CD4-positive, alpha-beta T cell treated with Interleukin-21 for 1 hour (primary cell): ENCODE data around the gene ZNF112.
"Not testable (repeated sequence)": the region's sequence is repeated elsewhere in the genome, so short reads cannot be mapped to it uniquely, and the experiment has no call there.

ENCODE experiments used
- DNase-seq: peaks from one replicate; pipeline ENCODE4 v3.0.0-alpha.2; 2020

ZNF112 gene

DNA sequence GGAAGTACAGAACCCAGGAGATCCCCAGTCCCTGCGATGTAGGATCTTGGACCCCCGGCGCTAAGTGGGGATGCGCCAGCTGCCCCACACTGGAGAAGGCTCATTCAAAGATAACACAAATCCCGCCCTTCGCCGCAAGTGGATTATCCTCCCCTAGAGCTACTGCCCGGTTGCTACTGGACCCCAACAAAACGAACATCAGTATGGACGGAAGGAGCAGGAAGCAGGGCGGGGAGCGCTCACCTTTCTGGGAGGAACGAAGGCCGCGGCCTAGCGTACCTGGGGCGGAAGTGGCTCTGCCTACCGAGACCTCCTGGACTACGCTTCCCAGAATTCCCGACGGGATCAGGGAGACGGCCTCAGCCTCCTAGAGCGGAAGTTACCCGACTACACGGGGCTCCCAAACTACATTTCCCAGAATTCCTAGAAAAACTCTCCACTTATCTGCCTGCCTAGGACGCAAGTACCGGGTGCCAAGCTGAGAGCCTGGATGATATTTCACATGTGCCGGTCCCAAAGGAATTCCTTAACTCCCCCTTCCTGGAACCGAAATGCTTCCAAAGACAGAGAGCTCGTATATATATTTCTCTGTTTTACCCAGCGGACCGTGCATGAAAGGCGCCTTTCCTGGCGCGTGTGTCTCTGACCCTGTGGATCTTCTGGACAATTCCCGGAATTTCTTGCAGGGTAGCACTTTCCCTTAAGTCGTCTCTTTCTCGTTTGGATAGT, at the start of gene ZNF112:
ZNF112 (minus strand) TSS at position 298 of the 729 bp plus-strand sequence. CDS start 16,141 bp downstream, outside the sequence.
- DNase-seq, result peak; percentile 1

DNA sequence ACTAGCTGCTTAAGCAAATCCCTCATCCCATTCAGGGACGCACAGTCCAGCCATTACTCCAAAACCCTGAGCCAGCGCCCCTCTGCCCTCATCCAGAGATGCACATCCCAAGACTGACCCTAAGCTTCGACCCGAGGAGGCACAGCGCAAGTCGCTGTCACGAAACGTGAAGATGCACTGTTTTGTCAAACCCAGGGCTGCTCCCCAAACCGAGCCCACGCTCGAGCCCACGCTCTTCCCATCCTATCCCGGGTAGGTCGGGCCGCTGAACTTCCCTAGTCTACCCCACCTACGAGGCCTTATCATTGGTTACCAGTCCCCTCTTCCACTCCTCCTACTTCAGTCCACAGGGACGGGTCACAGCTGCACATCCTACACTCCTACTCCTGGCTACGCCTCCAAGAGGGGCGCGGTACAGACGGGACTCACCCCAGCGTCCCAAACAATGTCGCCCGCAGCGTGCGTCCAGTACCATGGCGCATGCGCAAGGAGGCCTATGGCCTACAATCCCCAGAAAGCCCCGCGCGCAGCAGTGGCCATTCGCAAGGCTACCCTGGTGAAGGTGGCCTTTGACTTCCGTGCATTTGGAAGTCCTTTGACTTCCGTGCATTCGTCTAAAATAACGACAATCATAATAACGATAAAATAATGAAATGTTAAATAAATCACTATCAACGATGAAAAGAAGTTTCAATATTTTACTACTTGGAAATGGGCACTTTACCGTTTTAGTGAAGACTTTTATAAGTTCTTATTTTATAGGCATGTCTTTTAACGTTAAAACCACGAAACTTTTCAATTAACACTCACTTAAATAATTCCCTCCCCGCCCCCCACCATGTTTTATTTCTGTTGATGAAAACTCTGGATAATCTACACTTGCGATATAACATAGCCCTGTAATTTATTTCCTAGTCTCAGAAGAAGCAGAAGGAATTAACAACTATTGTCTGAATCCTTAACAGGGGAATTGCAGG, 44.9 kb upstream of the ZNF112 start, which contains the start of gene ZNF285:
ZNF285 (minus strand) TSS at position 470 of the 977 bp plus-strand sequence. CDS start 4,395 bp downstream, outside the sequence.
- DNase-seq, result peak; percentile 81

DNA sequence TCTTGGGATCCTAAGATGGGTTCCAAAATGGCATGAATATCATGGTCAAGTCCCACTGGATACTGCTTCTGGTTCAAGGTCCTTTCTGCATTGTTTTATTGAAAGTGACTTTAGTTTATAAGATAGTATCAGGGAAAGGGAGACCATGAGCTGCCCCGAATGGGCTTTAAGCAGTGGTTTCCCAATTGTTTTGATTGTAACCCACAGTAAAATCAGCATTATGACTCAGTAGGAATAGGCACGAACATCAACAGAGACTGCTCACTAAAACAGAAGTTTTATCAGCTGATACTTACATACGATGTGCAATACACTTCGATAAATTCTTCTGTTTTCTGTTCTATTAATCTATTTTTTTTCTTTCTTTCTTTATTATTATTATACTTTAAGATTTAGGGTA, 32.8 kb upstream of the ZNF112 start:
- not testable (repeated sequence) for DNase-seq

DNA sequence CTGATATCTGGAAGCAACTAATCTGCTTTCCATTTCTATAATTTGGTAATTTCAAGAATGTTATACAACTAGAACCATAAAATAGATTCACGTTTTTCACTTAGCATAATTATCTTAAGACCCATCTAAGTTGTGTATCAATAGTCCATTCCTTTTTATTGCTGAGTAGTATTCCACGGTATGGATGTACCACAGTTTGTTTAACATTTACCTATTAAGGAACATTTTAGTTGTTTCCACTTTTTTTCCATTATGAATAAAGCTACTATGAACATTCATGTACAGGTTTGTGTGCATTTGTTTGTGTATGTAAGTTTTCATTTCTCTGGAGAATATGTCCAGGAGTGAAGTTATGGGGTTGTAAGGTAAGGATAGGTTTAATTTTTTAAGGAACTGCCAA, 18.3 kb upstream of the ZNF112 start:
- no peak for DNase-seq

DNA sequence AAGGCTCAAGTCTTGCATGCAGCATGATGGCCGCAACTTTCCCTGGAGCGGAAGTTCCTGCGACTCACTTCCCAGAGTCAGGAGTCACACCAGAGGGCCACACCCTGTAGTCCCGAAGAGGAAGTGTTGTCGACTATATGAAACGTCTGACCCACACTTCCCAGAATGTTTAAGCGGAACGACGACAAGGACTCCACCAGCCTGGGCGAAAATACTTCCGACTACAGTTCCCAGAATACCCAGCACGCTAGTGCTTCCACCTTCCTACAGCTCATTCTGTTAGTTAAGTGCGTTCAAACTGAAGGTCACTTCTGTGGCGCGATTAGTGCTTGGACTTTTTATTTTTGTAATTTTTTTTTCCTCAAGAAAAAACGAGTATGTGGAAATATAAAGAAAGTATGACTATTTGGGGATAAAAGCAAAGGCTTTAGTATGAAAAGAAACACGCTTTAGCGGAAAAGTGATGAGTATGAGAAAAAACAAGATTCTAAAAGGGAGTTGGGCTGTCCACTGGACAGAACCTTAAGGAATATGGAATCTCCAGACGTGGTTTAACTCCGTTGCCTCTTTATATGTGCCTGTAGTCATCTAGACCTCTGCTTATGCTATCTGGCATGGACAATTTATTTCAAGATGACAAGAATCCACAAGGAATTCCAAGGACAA, 15.5 kb upstream of the ZNF112 start:
- no peak for DNase-seq

DNA sequence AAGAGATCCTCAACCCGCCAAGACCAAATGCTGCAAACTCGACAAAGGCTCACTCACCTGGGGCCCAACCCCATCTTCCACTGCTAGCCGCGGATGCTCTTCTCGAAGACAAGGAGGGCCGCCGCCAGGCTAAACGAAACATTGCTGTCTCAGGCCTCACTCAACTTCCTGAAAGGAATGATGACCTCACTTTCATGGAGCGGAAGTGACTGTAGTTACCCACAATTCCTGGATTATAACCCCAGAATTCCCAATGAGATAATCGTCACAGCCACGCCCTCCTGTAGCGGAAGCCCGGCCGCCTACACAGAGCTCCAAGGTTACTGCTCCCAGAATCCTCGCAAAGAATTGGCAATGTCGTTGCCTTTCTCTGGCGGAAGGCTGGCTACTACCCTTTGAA, 10.5 kb upstream of the ZNF112 start:
- DNase-seq, result no peak

GRCh38 chr19:44346556-44346955, 9.9 kb downstream of the ZNF112 start:
- no peak for DNase-seq

- DNase-seq, result no peak
These were observed 10.5 kb downstream of the ZNF112 start for GRCh38 chr19:44345959-44346358.

DNA sequence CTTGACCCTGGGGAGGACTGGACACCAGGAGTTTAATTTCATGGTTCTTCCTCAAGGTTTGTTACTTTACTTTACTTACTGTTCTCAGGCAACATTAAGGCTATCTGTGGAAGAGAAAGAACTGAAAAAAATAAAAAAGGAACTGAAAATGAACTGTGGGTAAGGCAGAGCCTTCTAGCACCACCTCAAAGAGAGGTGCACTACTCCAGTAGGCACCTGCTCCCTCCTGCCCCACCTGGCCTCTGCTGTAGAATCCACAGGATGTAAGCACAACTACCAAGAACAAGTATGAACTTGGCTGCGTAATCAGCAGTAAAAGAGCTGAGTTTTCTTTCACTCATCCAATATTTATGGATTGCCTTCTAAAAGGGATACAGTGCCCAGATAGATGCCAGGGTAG, 12.2 kb downstream of the ZNF112 start:
- no peak for DNase-seq

DNA sequence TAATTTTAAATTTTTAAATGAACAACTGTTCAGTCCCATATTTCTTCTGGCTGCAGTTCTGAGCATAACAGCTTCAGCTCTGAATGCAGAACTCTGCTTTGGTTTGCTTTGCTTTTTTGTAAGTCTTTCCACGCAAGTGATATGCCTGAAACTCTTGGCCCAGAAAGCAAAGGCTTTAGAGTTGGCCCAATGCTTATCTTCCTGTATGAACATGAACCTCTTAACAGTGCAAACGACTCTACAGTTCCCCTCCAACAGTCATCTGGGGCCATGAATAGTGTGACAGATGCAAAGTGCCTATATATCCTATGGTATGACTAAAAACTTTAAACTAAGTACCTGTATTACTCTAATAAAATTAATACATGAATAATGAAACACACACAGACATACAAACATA, 14.7 kb downstream of the ZNF112 start:
- no peak for DNase-seq

GRCh38 chr19:44334639-44335038, 21.8 kb downstream of the ZNF112 start:
- DNase-seq, result not testable (repeated sequence)

DNA sequence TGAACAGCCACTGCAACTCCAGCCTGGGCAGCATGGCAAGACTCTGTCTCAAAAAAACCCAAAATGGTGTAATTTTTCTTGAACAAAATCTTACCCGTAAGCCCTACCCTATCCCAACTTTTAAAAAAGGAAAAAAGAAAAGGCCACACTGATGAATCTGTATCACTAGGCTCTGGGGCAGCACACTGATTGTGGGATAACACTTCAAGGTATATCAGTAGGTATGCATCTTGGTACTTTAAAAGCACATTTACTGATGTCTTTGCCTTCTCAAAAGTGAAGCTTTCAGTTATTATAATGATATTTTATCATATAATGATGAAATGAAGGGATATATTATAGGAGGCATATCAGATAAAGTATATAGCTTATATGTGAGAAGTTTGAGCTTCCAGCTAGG, 24.3 kb downstream of the ZNF112 start:
- DNase-seq, result no peak

GRCh38 chr19:44315883-44316282, 40.6 kb downstream of the ZNF112 start:
- no peak for DNase-seq

GRCh38 chr19:44313231-44313630, 43.2 kb downstream of the ZNF112 start:
- no peak for DNase-seq

- DNase-seq, result no peak
These were observed 48.5 kb downstream of the ZNF112 start for GRCh38 chr19:44308011-44308410.

DNA sequence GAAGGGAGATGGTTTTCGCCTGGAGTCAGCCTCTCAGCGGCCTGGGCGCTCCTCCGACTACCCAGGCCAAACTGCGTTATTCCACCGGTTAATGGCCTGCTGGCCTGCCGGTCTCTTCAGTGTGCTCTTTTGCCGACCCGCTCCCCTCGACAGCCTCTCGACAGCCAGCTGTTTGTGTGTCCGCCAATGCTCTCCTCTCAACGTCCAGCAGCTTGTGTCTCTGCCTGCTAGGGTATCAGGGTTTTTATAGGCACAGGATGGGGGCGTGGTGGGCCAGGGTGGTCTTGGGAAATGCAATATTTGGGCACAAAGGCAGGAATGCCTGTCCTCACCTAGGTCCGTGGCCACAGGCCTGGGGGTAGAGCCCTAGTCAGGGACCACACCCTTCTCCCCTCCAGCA, 50.2 kb downstream of the ZNF112 start:
- no peak for DNase-seq

DNA sequence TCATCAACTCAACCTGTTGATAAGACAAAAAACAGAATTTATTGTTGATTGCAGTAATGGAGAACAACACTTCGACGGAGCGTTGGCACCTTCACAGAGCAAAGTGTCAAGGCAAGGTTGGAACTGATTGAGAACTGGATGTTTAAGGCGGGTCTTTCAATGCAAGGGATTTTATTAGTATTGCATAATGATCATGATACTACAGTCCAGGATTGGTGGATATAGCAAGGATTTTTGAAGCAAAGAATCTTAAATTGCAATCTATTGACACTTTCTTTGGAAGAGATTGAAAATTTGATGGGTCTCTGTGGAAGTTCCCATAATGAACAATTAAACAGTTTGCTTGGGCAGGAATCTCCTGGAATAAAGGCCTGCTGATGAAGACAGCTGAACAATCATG, 51.0 kb downstream of the ZNF112 start:
- DNase-seq, result no peak

DNA sequence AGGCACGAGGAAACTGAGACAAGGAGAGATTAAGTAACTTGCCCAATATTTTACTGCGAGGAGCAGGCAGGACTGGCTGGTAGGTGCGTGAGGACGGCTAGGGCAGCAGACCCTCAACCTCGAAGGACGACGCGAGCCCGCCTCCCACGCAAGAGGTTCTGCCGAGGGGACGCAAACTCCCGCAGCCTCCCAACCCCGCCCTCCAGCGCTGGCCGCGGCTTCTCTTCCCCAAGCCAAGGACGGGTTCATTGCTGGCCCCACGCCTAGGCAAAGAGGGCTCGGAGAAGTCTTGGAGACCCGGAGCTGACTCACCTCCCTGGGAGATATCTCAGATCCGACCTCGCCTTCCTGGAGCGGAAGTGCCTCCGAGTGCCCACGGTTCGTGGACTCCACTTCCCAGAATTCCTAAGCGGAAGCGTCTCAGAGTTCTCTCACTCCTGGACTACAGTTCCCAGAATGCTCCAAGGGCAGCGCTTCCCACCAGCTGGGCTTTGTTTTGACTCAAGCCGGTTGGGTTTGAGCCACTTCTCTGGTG, 51.8 kb downstream of the ZNF112 start, which contains the start of gene ZNF235:
ZNF235 (minus strand) TSS at position 367 of the 535 bp plus-strand sequence. CDS start 1,621 bp downstream, outside the sequence.
- DNase-seq, result peak; percentile 83

GRCh38 chr19:44303976-44304568, 52.4 kb downstream of the ZNF112 start:
- no peak for DNase-seq

DNA sequence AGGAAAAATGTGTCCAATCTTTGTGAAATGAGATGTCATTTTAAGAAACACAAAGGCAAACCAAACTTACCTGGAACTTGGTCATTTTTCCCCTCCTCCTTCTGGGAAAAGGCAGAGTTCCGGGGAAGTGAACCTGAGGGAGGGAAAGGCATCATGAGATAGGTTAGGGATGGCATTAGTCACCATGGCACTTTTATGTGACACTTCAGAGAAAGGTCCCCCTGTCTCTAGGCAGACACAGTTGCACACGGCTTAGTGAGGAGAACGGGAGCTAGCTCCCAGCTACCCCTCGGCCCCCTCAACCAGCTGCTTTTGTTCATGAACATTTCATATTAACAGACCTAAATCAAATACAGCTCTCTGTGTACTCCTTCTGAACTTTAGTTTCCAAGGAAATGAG, 53.2 kb downstream of the ZNF112 start:
- DNase-seq, result no peak

DNA sequence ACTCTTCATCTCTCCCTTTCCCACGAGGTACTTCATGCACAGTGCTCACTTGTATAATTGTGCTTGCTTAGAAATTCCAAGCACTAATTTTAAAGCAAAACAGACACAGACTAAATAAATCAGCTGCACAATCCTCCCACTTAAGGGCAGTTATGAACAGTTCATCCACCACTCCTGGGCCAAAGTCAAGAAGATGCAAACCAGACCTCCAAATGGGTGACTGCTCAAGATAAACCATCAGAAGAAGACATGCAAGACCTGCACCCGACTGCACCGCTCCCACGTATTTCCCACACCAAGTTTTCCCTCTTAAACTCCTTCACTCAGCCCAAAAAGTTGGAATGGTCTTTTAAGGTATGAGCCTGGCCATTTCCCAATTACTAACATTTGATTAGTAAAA, 71.5 kb downstream of the ZNF112 start:
- no peak for DNase-seq

DNA sequence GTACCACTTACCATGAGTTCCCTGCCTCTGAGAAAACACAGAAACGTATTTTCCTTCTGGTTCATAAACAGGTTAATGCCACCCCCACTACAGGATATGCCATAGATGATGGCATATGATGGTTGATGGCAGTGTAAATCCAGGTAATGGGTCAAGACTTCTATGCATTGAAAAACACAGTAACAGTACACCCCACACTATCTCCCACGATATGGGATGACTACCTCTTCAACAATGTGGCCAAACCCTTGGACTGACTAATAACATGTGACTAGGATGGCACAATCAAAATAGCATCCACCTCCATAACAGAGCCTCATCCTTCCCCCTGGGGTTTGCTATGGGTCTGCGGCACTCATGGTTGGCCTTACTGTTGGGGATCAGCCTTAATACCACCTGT, 73.6 kb downstream of the ZNF112 start:
- no peak for DNase-seq
